GM21381 (cell line): ENCODE data around the gene MAP2K1.
A peak's percentile ranks its signal among the peaks of the same experiment; 100 is the strongest.
"Not testable (repeated sequence)": the region's sequence is repeated elsewhere in the genome, so short reads cannot be mapped to it uniquely, and the experiment has no call there.

ENCODE experiments used
- ATAC-seq: cut with Tn5 transposase; IDR thresholded peaks from one replicate; pipeline ENCODE4 v1.9.1; 2021; ENCODE audit warnings: mild to moderate bottlenecking, moderate library complexity; ENCODE audit not compliant: unreplicated experiment

The MAP2K1 gene

DNA sequence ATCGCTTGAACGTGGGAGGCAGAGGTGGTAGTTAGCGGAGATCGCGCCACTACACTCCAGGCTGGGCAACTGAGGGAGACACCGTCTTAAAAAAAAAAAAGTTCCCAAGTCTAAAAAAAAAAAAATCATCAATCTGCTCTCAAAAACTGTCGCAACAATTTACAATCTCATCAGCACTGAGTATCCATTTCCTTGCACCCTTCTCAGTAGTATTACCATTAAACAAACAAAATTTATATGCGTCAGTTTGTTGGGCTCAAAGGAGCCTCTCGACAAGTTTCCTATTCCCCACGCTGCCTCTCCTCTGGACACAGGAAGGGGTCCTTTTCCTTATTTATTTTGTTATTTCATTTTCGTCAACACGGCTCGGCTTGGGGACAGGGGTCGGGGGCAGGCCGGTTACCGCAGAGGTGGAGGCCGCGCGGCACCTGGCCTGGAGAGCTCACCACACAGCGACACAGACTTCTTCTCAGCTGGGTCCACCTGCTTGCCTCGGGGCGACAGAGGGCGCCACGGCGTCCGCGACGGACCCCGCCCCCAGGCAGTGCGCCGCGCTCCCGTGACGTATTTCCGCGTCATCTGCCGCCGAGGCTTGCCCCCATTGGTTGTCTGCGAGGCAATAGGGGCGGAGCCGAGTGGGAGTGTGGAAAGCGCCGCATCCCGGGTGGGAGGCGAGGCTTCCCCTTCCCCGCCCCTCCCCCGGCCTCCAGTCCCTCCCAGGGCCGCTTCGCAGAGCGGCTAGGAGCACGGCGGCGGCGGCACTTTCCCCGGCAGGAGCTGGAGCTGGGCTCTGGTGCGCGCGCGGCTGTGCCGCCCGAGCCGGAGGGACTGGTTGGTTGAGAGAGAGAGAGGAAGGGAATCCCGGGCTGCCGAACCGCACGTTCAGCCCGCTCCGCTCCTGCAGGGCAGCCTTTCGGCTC lies at the start of gene MAP2K1:
TSS of gene MAP2K1 (plus strand) at position 709 of the 920 bp plus-strand sequence. CDS start 436 bp downstream, outside the sequence.
- peak; percentile 79 for ATAC-seq

GRCh38 chr15:66348530-66348929 lies 38.2 kb upstream of the MAP2K1 start:
- ATAC-seq = not testable (repeated sequence)

DNA sequence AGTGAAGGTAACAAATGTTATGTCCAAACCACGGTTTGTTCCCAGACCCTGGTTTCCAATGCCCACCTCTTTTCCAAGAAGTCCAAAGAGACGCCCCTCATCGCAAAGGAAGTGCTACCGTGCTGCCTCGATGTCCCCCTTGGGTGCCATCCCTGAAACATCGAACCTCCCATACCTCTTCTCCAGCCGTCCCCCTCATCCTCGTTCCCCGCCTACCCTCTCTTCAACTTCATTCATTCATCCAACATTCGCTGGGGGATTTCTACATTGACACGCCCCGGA lies 30.7 kb upstream of the MAP2K1 start:
- ATAC-seq = peak; percentile 6

GRCh38 chr15:66356359-66357236 lies 30.1 kb upstream of the MAP2K1 start, which contains the start of gene TIPIN:
Gene TIPIN (minus strand): TSS chr15:66356685. CDS start chr15:66352947, 3,738 bp downstream.
- peak; percentile 96 for ATAC-seq

- no peak for ATAC-seq
These were observed 27.0 kb upstream of the MAP2K1 start for GRCh38 chr15:66359740-66360139.

- not testable (repeated sequence) for ATAC-seq
These were observed 24.8 kb upstream of the MAP2K1 start for GRCh38 chr15:66361745-66362460.

DNA sequence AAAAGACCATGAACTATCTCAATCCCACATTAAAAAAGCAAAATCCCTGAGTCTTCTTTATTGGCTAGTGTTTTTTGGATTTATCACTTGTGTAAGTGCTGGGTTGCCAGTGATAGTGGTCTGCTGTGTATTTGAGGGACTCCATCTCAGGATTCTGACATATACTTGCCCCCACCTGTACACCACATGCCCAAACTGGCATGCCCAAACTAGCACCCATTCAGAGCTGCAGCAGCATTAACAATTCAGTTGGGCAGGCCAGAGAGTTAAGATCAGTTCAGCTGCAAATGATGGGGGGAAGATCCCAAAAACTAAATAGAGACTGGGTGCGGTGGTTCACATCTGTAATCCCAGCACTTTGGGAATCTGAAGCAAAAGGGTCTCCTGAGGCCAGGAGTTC lies 23.9 kb upstream of the MAP2K1 start:
- ATAC-seq = no peak

DNA sequence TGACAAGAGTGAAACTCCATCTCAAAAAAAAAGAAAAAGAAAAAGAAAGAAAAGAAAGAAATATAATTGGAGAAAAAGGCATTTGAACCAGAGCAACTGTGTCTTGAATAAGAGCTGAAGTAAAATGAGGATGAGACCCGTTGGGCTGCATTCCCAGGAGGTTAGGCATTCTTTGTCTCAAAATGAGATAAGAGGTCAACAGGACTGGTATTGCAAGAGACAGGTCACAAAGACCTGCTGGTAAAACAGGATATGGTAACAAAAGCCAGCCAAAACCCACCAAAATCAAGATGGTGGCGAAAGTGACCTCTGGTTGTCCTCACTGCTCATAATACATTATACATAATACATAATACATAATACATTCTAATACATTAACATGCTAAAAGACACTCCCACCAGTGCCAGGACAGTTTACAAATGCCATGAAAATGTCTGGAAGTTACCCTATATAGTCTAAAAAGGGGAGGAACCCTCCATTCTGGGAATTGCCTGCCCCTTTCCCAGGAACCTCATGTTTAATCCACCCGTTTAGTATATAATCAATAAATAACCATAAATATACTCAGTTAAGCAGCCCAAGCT lies 21.7 kb upstream of the MAP2K1 start:
- ATAC-seq = no peak

- no peak for ATAC-seq
These were observed 16.7 kb upstream of the MAP2K1 start for GRCh38 chr15:66369773-66370651.

DNA sequence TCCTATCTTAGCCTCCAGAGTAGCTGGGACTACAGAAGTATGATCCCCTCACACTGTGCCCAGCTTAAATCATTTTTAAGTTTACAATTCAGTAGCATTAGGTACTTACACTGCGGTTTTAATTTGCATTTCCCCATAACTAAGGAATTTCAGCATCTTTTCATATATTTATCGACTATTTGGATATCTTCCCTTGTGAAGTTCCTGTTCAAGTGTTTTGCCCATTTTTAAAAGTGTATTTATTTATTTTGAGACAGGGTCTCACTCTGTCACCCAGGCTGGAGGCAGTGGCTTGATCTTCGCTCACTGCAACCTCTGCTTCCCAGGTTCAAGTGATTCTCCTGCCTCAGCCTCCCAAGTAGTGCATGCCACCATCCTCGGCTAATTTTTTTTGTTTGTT lies 12.5 kb upstream of the MAP2K1 start:
- no peak for ATAC-seq

- ATAC-seq = no peak
These were observed 7.8 kb upstream of the MAP2K1 start for GRCh38 chr15:66378814-66379430.

GRCh38 chr15:66381376-66381775 lies 5.3 kb upstream of the MAP2K1 start:
- ATAC-seq = not testable (repeated sequence)

DNA sequence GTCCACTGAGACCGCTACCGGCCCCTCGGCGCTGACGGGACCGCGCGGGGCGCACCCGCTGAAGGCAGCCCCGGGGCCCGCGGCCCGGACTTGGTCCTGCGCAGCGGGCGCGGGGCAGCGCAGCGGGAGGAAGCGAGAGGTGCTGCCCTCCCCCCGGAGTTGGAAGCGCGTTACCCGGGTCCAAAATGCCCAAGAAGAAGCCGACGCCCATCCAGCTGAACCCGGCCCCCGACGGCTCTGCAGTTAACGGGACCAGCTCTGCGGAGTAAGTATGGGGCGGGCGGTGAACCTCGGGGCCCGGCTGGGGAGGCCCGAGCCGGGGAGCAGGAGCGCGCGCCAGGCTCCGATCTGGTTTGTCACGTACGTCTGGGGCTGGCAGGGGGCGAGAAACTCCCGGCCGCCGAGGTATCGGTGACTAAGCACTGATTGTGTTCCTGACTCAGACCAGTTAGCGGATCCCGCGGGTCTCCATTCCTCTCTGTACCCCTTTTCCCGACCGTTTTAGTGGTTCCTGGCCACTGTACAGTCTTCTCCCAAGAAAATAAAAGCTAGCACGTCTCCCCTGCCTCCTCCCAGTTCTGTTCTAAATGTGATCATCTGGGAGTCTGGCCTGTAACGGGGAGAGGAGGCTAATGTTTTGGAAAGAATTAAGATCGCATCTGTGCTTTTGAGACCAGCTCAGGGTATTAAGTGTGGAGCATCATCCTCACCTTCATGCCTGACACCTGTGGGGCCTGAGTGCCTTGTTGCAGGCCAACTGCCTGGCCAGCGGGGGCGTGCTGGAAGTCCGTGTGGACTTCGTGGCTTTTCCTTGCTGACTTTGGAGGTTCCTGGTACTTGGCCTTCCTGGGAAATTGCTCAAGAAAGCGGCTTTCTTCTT lies 691 bp downstream of the MAP2K1 start:
- ATAC-seq = peak; percentile 18

DNA sequence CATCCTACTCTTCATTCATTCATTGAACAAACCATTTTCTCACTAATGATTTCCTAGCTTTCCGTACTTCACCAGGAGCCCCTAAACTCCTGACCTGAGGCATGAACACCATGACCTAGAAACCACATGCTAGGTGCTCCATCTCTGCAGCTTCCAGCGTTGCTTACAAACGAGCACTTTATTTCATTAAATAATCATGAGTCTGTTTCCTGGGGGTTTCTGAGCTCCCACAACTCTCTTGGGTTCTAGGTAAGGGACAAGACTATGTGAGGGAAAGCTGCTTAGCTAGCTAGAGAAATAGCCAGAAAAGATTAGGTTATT lies 1.3 kb downstream of the MAP2K1 start:
- no peak for ATAC-seq

DNA sequence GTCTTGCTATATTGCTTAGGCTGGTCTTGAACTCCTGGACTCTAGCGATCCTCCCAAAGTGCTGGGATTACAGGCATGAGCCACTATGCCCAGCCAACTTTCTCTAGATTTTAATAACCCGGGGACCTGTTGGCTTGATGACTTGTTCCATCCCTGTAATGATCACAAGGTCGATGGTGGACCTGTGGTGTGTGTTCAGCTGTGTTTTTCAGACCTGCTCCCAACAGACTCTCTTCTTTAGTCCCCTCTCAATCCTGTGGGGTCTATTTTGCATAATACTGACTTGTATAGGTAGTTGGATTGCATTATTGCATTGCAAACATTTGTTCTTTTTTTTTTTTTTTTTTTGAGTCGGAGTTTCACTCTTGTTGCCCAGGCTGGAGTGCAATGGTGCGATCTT lies 1.9 kb downstream of the MAP2K1 start:
- ATAC-seq = no peak

GRCh38 chr15:66389098-66389858 lies 2.6 kb downstream of the MAP2K1 start:
- no peak for ATAC-seq

GRCh38 chr15:66389859-66390381 lies 3.2 kb downstream of the MAP2K1 start:
- ATAC-seq = no peak
